Measurements from ENCODE around the gene TEX22. TPM values are rescaled to one million over a fixed set of nuclear protein-coding genes. Genes with fewer than 3 reads are reported as not detected.

TEX22 gene
- polyA plus RNA-seq, 1 experiment: 0.17 TPM

- CTCF ChIA-PET: interaction anchor here (1.4 to 1.5 kb wide), 3 partner anchors 15 to 139 kb away, joined by 4 to 5 read pairs (median 4); no protein-coding TSS in a partner anchor
- no peak for TF ChIP-seq CTCF (IDR thresholded peaks at IDR 0.05; ENCODE audit: insufficient read depth, low read depth, low read length)
- no peak overlapping the region for H3K4me3 ChIP-seq (ENCODE audit: low read depth, low read length)
- no peaks in the 10 kb centered on the region for H3K27me3 ChIP-seq (ENCODE audit: control insufficient read depth, insufficient read depth, low read length)
- POLR2A ChIA-PET: no interaction called here
- no peak for DNase-seq (ENCODE audit: low read depth)
- peaks cover 14% of the 10 kb centered on the region for H3K36me3 ChIP-seq (ENCODE audit: control insufficient read depth, insufficient read depth, low read length)
These were observed 9.4 kb upstream of the TEX22 start for GRCh38 chr14:105388976-105389375.

- no peak for DNase-seq (ENCODE audit: low read depth)
- CTCF ChIA-PET: interaction anchor here (1.4 to 1.5 kb wide), 3 partner anchors 15 to 139 kb away, joined by 4 to 5 read pairs (median 4); no protein-coding TSS in a partner anchor
- Histone ChIP-seq H3K4me3 (ENCODE audit: low read depth, low read length) (no peak overlapping the region), H3K36me3 (ENCODE audit: control insufficient read depth, insufficient read depth, low read length) (peaks cover 10% of the 10 kb centered on the region), H3K27me3 (ENCODE audit: control insufficient read depth, insufficient read depth, low read length) (no peaks in the 10 kb centered on the region)
- TF ChIP-seq CTCF (IDR thresholded peaks at IDR 0.05; ENCODE audit: insufficient read depth, low read depth, low read length): no peak
- POLR2A ChIA-PET: no interaction called here
These were observed 8.8 kb upstream of the TEX22 start for GRCh38 chr14:105389534-105389933.

- ChIA-PET POLR2A (no interaction called here), CTCF (interaction anchor here (0.7 to 1.4 kb wide), 4 partner anchors 9 to 138 kb away, joined by 3 to 5 read pairs (median 4); no protein-coding TSS in a partner anchor)
- TF ChIP-seq CTCF (IDR thresholded peaks at IDR 0.05; ENCODE audit: insufficient read depth, low read depth, low read length): no peak
- Histone ChIP-seq H3K27me3 (ENCODE audit: control insufficient read depth, insufficient read depth, low read length) (no peaks in the 10 kb centered on the region), H3K36me3 (ENCODE audit: control insufficient read depth, insufficient read depth, low read length) (peaks cover 9% of the 10 kb centered on the region), H3K4me3 (ENCODE audit: low read depth, low read length) (no peak overlapping the region)
- DNase-seq (ENCODE audit: low read depth): no peak
These were observed 8.1 kb upstream of the TEX22 start for GRCh38 chr14:105389976-105390848.

- Histone ChIP-seq H3K27me3 (ENCODE audit: control insufficient read depth, insufficient read depth, low read length) (no peaks in the 10 kb centered on the region), H3K36me3 (ENCODE audit: control insufficient read depth, insufficient read depth, low read length) (peaks cover 9% of the 10 kb centered on the region), H3K4me3 (ENCODE audit: low read depth, low read length) (no peak overlapping the region)
- CTCF ChIA-PET: interaction anchor here (0.8 kb wide), 1 partner anchor 20 kb away, joined by 3 read pairs; no protein-coding TSS in a partner anchor
- DNase-seq (ENCODE audit: low read depth): no peak
- TF ChIP-seq CTCF (IDR thresholded peaks at IDR 0.05; ENCODE audit: insufficient read depth, low read depth, low read length): no peak
- POLR2A ChIA-PET: no interaction called here
These were observed 7.4 kb upstream of the TEX22 start for GRCh38 chr14:105390849-105391500.

GRCh38 chr14:105391541-105391940 lies 6.8 kb upstream of the TEX22 start:
- DNase-seq (ENCODE audit: low read depth): no peak
- no peak for TF ChIP-seq CTCF (IDR thresholded peaks at IDR 0.05; ENCODE audit: insufficient read depth, low read depth, low read length)
- H3K4me3 ChIP-seq (ENCODE audit: low read depth, low read length): no peak overlapping the region
- ChIA-PET CTCF (interaction anchor here (0.8 kb wide), 1 partner anchor 21 kb away, joined by 3 read pairs; no protein-coding TSS in a partner anchor), POLR2A (no interaction called here)
- no peaks in the 10 kb centered on the region for H3K27me3 ChIP-seq (ENCODE audit: control insufficient read depth, insufficient read depth, low read length)
- H3K36me3 ChIP-seq (ENCODE audit: control insufficient read depth, insufficient read depth, low read length): peaks cover 9% of the 10 kb centered on the region
